Head of caudate nucleus (tissue), 42 donors: ENCODE results near the gene VCAN.
A peak's percentile ranks its signal among the peaks of the same experiment; 100 is the strongest.

Source experiments
- DNase-seq, 42 donors: peaks; one replicate each; pipeline versions ENCODE4 v3.0.0 to v3.0.0-alpha.2; 2020 to 2021; ENCODE audit warnings: mixed read lengths in 7 of 42
- intact Hi-C: fragments of 100-400 bp; cut with DNase I; formaldehyde crosslinking; loops from one replicate; pipeline ENCODE4 v1.15.0; 2022

VCAN gene

DNA sequence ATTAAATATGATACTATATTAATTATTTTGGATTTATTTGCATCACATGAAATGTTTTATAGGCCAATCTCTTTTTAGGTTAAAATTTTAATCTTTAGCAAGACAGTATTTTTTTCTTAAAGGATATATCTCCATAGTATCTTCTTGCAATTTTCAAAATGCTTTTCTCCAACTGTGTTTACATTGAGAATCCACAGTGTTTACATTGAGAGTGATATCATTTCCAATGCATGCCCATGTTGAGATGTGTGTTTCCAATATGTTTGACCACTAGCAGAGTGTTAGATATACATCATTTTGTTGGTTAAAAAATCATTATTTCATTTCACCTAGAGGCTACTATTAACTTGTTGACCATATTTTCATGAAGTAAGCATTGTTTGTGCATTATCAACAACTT lies 17.3 kb downstream of the VCAN start:
- intact Hi-C loops: no loop called here

DNA sequence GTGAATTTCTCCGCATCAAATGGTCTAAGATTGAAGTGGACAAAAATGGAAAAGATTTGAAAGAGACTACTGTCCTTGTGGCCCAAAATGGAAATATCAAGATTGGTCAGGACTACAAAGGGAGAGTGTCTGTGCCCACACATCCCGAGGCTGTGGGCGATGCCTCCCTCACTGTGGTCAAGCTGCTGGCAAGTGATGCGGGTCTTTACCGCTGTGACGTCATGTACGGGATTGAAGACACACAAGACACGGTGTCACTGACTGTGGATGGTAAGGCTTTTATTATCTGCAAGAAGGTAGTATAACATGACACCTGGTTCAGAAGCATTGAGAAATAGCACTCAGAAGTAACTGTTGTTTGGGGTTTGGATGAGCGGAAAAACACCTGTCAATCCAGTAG lies 18.7 kb downstream of the VCAN start:
- no peak for DNase-seq
- intact Hi-C loops: no loop called here

More for the DNA sequence above, 17.3 kb downstream of the VCAN start:
- no peak for DNase-seq

DNA sequence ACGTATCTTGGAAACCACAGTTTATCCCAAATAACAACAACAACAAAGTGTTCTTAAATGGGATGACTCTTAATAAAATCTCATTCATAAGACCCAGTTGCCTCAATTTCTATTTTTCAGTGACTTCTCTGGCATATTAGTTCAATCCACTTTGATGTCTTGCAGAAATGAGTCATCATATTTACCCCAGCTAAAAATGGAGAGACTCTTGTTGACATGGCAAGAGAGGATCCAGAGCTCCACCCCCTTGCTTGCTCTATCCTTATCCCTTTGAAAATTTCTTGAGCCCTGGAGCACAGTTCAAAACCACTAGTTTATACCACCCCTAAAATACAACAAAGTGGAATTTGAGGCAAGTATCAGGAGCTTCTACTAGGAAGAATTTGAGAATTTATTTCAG lies 20.8 kb downstream of the VCAN start:
- no peak for DNase-seq
- intact Hi-C loops: no loop called here

DNA sequence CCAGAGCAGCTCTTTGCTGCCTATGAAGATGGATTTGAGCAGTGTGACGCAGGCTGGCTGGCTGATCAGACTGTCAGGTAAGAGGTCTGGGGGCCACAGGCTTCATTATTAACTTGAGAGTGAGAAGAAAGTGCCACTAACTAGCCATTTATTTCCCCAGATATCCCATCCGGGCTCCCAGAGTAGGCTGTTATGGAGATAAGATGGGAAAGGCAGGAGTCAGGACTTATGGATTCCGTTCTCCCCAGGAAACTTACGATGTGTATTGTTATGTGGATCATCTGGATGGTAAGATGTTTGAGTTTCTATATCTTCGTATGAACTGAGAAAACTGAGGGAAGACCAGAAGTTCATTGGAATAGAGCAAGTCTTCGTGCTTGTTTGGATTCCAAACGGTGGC lies 22.1 kb downstream of the VCAN start:
- intact Hi-C loops: no loop called here

DNA sequence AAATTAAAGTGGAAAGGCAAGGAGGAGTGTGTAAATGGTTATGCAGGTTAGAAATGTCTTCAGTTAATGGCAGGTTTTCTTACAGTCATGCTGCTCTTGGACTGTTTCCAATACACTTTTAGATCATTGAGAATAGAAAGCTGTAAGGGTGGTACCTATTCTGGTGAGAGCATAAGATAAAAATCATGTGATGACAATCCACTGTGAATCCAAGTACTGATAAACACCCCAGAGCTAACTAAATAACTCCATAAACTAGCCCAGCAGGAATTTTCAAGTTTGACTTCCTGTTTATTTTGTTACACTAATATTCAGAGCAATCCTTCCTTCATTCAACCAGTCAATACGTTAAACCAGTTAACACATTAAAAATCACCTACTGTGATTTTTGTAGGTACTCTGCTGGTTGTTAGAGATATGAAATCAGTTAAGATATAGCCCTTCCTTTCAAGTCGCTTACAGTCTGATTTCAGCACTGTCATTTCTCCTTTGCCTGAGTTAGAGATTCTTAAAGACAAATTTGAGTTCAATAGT lies 22.6 kb downstream of the VCAN start:
- intact Hi-C loops: no loop called here
- no peak for DNase-seq

More for the DNA sequence above, 22.1 kb downstream of the VCAN start:
- DNase-seq: no peak

DNA sequence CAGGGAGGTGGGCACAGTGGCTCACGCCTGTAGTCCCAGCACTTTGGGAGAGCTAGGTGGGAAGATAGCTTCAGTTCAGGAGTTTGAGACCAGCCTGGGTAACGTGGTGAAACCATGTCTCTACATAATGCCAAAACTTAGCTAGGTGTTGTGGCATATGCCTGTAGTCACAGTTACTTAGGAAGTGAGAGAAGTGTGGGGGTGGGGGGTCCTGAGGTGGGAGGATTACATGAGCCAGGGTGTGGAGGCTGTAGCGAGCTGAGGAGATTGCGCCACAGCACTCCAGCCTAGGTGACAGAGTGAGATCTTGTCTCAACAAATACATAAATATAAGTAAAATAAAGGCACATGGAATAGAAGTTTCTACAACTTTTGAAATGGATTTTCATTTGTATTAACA lies 23.1 kb downstream of the VCAN start:
- DNase-seq: no peak
- intact Hi-C loops: no loop called here

DNA sequence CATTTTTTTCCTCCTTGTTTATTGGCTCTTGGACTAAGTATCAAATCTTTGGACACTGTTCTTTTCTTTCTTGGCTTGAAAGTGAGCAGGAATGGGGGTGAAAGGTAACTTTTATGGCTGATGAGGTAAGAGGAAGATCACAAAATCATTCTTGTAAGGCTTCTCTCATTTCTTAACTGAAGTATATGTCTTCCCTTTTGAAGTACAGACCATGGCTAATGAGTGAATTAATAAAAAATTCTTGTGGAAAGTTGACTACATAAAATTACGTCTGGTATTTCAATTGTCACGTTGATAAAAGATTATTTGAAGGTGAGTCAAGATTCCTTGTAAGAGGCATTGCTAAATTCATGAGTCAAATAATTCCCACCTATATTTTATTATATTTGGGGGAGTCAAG lies 25.1 kb downstream of the VCAN start:
- intact Hi-C loops: no loop called here
- no peak for DNase-seq

DNA sequence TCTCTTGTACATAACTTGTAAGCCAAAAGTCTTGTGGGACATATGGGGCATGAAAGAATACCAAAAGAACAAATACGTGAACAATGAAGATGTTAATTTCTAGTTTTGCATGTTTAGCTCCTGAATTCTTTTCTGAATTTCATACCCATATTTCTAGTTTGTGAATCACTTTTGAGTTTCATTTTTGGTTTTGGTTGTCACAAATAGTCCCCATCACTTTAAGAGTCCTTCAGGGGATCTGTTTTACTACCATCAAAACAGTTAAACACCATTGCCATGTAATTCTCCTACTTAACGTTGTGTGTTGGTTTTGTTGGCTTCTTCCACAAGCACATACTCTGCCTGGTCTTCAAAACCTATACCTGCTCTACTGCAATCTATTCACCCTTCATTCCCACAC lies 27.0 kb downstream of the VCAN start:
- intact Hi-C loops: no loop called here
- no peak for DNase-seq

DNA sequence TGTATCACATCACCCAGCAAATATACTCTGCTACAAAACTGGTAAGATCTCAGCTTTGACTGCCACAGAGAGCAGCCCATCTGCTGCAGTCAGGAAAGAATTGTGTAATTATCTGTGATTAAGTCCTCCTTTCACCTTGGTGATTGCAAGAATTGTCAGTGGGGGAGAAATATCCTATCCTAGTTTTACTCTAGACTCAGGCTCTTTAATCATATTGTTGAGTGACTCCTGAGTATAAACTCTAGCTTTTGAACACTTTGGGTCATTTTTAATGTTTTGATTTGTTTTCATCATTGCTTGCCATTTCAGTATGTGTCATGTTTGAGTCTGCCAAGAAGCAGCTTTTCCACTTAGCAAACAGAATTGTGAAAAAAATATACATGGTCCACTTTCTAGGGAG lies 32.1 kb downstream of the VCAN start:
- intact Hi-C loops: no loop called here
- no peak for DNase-seq

DNA sequence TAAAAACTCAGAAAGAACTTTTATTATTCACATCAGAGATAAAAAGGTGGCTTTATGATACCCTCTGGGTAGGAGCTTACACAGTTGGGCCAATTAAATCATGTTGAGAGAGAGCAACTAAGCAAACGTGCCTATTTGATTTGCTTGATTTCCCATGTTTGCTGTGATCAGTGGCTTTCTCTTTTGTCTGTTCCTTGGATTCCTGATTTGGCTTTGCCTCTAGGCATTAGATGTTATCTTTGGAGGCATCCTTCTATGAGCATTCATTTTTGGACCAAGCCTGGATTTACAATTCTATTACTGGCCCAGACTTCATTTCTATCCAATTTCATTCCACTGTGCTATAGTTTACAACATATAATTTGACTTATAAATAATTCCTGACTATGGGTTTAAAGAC lies 35.9 kb downstream of the VCAN start:
- intact Hi-C loops: no loop called here
- no peak for DNase-seq

DNA sequence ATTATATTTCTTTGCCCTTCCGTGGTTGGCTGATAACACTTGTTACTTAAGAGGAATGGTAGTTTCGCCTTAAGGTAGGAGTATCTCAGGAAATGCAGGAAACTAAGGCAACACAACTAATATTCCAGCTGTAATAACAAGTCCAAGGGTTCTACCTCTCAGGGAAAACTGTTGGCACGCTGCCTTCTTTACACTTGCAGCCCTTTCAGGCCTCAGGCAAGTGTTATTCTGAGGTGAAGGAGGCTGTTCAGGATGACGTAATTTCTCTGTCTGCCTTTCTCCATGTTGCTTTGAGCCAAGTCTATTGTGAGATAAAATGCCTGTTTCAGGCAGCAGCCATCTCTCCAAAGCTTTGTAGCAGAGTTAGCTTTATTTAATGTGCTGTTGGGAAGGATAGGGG lies 38.0 kb downstream of the VCAN start:
- peak in 1 of 42 donors; percentile 3 for DNase-seq
- intact Hi-C loops: no loop called here

DNA sequence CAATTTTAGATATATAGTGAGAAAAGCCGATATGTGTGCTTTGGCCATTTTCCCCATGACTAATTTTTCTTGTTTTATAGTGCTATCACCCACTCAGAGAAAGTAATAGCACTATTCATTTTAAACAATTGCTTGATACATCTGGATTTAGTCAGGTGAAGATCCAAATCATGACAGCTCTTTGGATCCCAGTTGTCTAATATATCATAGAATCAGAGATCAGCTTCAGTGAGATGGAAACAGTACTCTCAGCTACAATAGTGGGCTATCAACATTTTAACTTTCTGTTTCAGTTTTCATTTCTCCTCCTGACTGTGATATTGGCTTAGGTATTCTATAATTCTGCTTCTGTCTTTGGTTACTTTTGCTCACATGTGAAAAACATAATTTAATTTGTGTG lies 38.7 kb downstream of the VCAN start:
- DNase-seq: no peak
- intact Hi-C loops: no loop called here

DNA sequence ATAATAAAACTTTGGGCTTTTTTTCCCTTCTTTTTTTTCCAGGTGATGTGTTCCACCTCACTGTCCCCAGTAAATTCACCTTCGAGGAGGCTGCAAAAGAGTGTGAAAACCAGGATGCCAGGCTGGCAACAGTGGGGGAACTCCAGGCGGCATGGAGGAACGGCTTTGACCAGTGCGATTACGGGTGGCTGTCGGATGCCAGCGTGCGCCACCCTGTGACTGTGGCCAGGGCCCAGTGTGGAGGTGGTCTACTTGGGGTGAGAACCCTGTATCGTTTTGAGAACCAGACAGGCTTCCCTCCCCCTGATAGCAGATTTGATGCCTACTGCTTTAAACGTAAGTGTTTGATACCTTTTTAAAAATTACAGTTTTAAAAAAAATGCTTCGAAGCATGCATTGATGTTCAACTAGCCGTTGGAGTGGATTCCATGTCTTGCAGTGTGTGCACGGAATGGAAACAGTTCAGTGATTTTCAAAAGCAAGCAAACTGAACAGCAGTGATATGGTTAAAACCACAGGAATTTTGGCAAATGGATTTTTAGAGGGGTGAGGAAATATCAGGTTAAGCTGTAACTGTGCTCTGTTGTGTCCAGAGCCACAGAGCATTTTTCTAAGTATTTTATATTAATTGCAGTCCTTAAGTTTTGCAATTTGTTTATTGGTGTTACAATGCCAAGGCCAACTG lies 40.7 kb downstream of the VCAN start:
- intact Hi-C loops: no loop called here
- no peak for DNase-seq

DNA sequence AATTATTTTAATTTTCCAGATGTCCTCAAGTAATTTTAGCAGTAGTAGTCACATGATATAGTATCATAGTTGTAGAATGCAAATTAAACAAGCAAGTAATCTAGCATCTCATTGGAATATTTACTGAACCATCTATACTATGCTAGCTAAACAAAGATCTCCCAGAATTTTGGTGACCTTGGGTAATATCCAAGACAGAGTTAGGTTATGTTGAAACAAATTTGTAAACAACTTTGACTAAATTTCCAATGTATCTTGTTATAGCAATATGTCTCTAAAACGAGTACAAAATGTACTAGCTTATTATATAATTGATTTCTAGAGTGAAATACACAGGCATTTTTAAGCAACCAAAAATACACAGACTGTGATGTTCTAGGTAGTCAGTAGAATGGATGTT lies 41.5 kb downstream of the VCAN start:
- intact Hi-C loops: no loop called here
- DNase-seq: no peak

DNA sequence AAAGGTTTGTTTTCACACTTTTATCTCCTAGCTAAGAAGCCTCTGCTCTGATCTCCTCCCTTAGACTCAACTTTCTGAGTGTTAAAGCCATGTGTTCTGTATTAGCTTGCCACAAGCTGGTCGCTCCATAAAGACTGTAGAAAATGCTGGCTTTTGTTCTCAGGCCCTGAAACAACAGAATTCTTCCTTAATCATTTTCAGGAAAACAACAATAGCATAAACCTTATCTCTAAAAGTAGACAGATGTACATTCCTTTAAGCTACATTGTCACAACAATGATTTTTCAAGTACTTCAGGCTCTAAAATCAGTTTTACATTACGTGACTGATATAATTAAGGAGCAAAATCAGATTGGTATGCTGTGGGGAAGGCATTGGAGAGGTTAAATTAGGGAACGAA lies 41.9 kb downstream of the VCAN start:
- no peak for DNase-seq
- intact Hi-C loops: no loop called here

DNA sequence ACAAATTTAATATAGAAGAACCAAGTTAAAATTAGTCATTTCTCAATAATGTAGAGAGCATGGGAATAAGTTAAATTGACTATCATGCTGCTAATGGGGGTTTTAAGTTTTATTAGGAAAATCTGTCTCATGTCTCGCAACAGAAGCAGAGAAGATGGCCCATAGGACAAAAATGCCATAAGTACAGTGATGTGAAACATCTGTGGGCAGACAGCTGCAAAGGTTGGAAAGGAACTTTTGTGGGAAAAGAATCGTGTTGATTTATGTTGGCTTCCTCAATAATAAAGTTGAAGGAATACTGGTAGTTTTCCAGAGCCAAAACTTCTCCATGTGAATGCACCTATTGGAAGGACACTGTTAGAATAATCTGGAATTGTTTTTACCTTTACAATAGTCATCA lies 44.8 kb downstream of the VCAN start:
- DNase-seq: no peak
- intact Hi-C loops: no loop called here

DNA sequence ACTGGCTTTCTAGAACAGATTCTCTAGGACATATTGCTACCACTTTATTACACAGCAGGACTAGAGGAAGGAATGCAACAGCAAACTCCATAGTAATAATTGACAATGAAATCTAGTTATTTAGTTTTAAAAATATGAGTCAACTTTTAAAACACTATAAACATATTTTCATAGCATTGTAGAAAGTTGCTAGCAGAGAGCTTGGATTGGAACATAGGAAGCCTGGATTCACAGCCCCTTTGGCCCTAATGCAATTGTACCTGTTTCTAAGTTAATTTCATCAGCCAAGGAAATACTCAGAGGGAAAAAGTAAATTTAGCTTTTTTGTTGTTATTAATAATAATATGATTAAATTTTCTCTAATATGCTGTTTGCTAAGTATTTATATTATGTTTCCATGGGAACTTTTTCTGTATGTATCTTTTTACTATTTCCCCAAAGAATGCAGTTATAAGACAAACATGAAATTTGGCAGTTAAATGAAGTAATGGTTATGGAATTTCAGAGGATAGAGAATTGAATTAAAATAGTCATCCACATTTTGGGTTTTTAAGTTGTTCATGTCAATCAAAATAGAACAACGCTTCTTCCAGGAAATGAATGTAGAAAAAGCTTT lies 45.6 kb downstream of the VCAN start:
- intact Hi-C loops: no loop called here
- no peak for DNase-seq

DNA sequence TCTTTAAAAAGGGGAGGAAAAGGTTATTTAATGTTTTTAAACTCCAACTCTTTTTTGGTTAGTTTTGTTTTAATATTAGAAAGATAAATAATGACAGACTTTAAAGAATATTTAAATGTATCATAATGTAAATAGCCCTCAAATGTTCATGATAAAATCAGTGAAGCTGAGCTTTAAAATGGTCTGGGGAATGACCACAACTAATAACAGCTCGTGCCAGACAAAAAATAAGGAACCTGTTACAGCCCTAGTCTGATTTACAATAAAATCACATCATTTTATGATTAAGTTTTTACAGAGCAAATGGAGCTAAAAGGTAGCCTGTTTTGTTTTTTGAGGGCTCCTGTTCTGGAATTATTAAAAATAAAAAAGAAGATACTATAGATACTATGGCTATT lies 46.1 kb downstream of the VCAN start:
- DNase-seq: no peak
- intact Hi-C loops: no loop called here

DNA sequence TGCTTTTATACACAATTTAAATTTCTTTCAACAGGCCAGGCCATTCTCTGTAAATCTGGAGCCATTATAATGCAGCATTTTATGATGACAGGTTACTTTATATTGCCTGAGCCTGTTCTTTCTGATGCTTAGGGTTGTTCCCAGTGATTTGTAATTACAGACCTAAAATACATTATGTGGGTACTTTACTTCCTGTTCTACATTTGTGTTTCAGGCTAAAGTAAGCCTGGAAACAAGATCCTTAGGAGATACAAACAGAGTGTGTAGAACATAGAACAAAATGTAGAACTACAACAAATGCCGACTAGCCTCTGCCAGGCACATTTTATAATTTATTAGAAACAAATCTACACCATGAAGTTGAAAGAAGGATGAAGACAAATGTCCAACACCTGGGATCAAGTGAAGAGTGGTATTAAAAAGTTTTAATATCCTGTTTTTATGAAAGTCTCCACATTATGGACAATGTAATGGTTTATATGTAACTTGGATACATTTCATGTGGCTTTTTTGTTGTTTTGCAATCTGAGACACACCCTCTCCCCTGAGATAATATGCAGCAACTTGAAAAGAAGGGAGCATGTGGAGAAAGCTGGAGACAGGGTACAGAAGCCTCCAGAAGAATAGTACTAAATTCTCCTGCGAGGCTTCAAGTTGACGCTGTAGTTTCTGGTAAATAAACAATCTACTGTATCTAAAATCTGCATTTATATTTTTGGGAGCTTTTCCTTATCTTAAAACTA lies 46.9 kb downstream of the VCAN start:
- intact Hi-C loops: no loop called here
- DNase-seq: no peak

DNA sequence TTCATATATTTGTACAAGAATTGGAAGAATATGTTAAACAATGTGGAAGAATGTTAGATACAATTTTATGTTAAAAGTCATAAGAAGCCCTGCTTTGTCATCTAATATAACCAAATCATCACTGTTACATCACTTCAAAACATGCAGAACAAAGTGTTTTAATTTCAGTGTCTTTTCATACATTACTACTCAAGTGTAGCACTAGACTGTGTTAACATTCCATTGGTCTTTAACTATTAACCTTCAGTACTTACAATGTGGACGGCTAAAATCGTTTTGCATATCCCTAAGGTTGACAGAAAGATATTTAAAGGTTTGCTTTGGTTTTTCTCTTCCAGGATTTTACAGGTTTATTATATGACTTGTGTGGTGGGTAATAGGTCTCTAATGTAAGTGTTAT lies 50.9 kb downstream of the VCAN start:
- intact Hi-C loops: no loop called here
- DNase-seq: no peak

DNA sequence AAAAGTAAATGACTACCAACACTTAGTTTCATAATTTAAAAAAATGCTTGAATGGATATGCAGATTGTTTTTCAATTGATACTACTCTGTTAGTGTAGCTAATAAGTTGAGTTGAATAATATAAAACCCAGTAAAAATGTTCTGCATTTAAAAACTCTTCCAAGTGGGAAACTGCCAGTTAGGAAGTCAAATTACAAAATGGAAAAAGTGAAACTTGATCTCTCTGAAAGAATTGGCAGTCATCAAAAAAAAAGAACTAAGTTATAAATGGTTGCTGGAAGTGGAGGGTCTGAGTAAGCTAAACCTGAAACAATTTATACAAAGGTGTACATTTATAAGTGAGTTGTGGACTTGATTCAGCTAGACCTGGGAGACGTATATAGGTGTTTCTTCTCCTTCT lies 52.4 kb downstream of the VCAN start:
- no peak for DNase-seq
- intact Hi-C loops: no loop called here
